Liver (tissue), 9 donors: Measurements from ENCODE around the gene DPF3. TPM values are rescaled to one million over a fixed set of nuclear protein-coding genes. Genes with fewer than 3 reads are reported as not detected.

ENCODE experiments used
- DNase-seq: peaks from one replicate; pipeline ENCODE4 v3.0.0-alpha.2; 2017; ENCODE audit warnings: low spot score
- H3K27ac ChIP-seq, 2 donors: one replicate each; pipeline ENCODE4 v1.7.0; 2013; ENCODE audit warnings: inconsistent platforms in 2 of 2, low read length in 2 of 2, control low read depth in 1 of 2, low read depth in 1 of 2, mild to moderate bottlenecking in 1 of 2
- H3K27me3 ChIP-seq, 4 donors: one replicate each; pipeline versions ENCODE4 v1.6.1 to v1.7.0; 2013; ENCODE audit warnings: low read length in 3 of 4, inconsistent platforms in 1 of 4, mild to moderate bottlenecking in 1 of 4, moderate library complexity in 1 of 4; ENCODE audit not compliant: control insufficient read depth in 4 of 4, insufficient read depth in 4 of 4
- H3K36me3 ChIP-seq, 4 donors: one replicate each; pipeline versions ENCODE4 v1.6.1 to v1.7.0; 2013; ENCODE audit warnings: low read length in 3 of 4, mild to moderate bottlenecking in 3 of 4, low read depth in 1 of 4, moderate library complexity in 1 of 4; ENCODE audit not compliant: control insufficient read depth in 4 of 4, insufficient read depth in 3 of 4
- H3K4me1 ChIP-seq, 4 donors: one replicate each; pipeline versions ENCODE4 v1.6.1 to v1.7.0; 2013; ENCODE audit warnings: low read length in 3 of 4, mild to moderate bottlenecking in 3 of 4, moderate library complexity in 1 of 4; ENCODE audit not compliant: control insufficient read depth in 4 of 4, insufficient read depth in 4 of 4
- H3K4me3 ChIP-seq, 3 donors: one replicate each; pipeline versions ENCODE4 v1.6.1 to v1.7.0; 2013; ENCODE audit warnings: low read length in 3 of 3, control low read depth in 1 of 3, low read depth in 1 of 3, mild to moderate bottlenecking in 1 of 3
- H3K9ac ChIP-seq, 2 donors: one replicate each; pipeline ENCODE4 v1.7.0; 2013; ENCODE audit warnings: low read length in 2 of 2, mild to moderate bottlenecking in 2 of 2, moderate library complexity in 2 of 2, control low read depth in 1 of 2, low read depth in 1 of 2
- H3K9me3 ChIP-seq, 4 donors: one replicate each; pipeline versions ENCODE4 v1.6.1 to v1.7.0; 2013; ENCODE audit warnings: low read length in 3 of 4; ENCODE audit not compliant: control insufficient read depth in 4 of 4
- EGR1 ChIP-seq, 2 donors: IDR thresholded peaks; 2 replicates each; pipeline ENCODE4 v1.6.1; 2016 to 2018; ENCODE audit warnings: antibody characterized with exemption in 2 of 2, low read depth in 2 of 2
- FOXA1 ChIP-seq: IDR thresholded peaks from 2 replicates; pipeline ENCODE4 v1.6.1; 2016; ENCODE audit warnings: antibody characterized with exemption
- FOXA2 ChIP-seq: IDR thresholded peaks from 2 replicates; pipeline ENCODE4 v1.6.1; 2016; ENCODE audit warnings: antibody characterized with exemption
- GABPA ChIP-seq, 2 donors: IDR thresholded peaks in 1 of 2; conservative IDR thresholded peaks in 1 of 2; 2 replicates each; pipeline ENCODE4 v1.6.1; 2016; ENCODE audit warnings: antibody characterized with exemption in 2 of 2, mild to moderate bottlenecking in 1 of 2, moderate library complexity in 1 of 2
- HNF4A ChIP-seq, 2 donors: conservative IDR thresholded peaks; 2 replicates each; pipeline ENCODE4 v1.6.1; 2016; ENCODE audit warnings: antibody characterized with exemption in 2 of 2, mild to moderate bottlenecking in 2 of 2
- HNF4G ChIP-seq: IDR thresholded peaks from 2 replicates; pipeline ENCODE4 v1.6.1; 2016; ENCODE audit warnings: antibody characterized with exemption
- NR2F2 ChIP-seq: IDR thresholded peaks from 2 replicates; pipeline ENCODE4 v1.6.1; 2016; ENCODE audit warnings: antibody characterized with exemption
- RXRA ChIP-seq, 2 donors: IDR thresholded peaks; 2 replicates each; pipeline ENCODE4 v1.6.1; 2017 to 2018; ENCODE audit warnings: antibody characterized with exemption in 2 of 2, mild to moderate bottlenecking in 1 of 2
- TAF1 ChIP-seq: conservative IDR thresholded peaks from 2 replicates; pipeline ENCODE4 v1.6.1; 2016; ENCODE audit warnings: antibody characterized with exemption, mild to moderate bottlenecking
- YY1 ChIP-seq: IDR thresholded peaks from 2 replicates; pipeline ENCODE4 v1.6.1; 2016; ENCODE audit warnings: antibody characterized with exemption, mild to moderate bottlenecking
- WGBS: extraction: QIAGEN DNeasy Blood & Tissue Kit; methylation state at CpG from one replicate; pipeline ENCODE4 v1.1.7; 2013; 5-methylcytosine and 5-hydroxymethylcytosine counted together
- polyA plus RNA-seq, 2 donors: library from polyadenylated mRNA; stranded (reverse) in 1 of 2; unstranded in 1 of 2; fragments of 200-250 nt in 1 of 2; fragments of >200 nt in 1 of 2; fragmentation: Nextera tagmentation in 1 of 2; extraction: Ambion mirVana in 1 of 2; gene quantifications; one replicate each; pipeline versions ENCODE4 v1.2.1 to v1.2.3, GENCODE V29; 2013 to 2015
- total RNA-seq, 2 donors: library from RNA; depleted of rRNA; stranded (reverse); fragments of >200 nt; gene quantifications; one replicate each; pipeline ENCODE4 v1.2.3, GENCODE V29; 2014
- TF ChIP-seq, protein P1 (sequence below): IDR thresholded peaks from 2 replicates; pipeline ENCODE4 v1.6.1; 2016; ENCODE audit warnings: antibody characterized with exemption
- TF ChIP-seq, protein P2 (sequence below): fragments of 150-350 bp; IDR thresholded peaks from 2 replicates; pipeline ENCODE4 v1.5.1; 2017; ENCODE audit warnings: improper control_type of control experiment, low read depth, low read length; ENCODE audit not compliant: missing input control
- TF ChIP-seq, protein P3 (sequence below): IDR thresholded peaks from 2 replicates; pipeline ENCODE4 v1.6.1; 2016; ENCODE audit warnings: antibody characterized with exemption
- TF ChIP-seq, protein P4 (sequence below): IDR thresholded peaks from 2 replicates; pipeline ENCODE4 v1.6.1; 2016; ENCODE audit warnings: antibody characterized with exemption, mild to moderate bottlenecking
- donor health status: healthy.
- donor health status: healthy.
- donor health status: healthy.
- donor health status: healthy.
- donor health status: healthy.

Gene DPF3
- total and polyA plus RNA-seq, 4 donors = 1.1 to 23.2 (median 2.5) TPM

DNA sequence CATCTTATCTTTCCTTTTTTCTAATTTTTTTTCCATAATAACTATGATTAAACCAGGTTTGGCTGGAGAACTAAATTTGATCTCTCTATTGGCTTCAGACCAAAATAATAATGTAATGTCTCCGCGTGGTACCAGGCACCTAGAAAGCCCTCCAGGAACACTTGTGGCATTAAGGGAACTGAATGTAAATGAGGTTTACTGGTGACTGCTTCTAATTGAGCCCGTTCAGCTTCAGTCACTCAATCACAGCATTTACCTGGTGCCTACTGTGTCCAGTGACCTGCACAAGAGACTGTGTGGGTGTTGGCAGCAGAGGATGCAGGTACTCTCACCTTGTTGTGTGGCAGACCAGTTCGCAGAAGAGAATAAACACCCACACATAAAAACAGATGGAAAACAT, 302.5 kb downstream of the DPF3 start:
- H3K36me3 ChIP-seq = no peaks in the 10 kb centered on the region
- TF ChIP-seq TAF1 = no peak
- no peak for TF ChIP-seq FOXA2
- TF ChIP-seq RXRA (IDR thresholded peaks at IDR 0.05) = no peak
- TF ChIP-seq HNF4G = no peak
- no peak for TF ChIP-seq NR2F2
- H3K4me3 ChIP-seq = no peak overlapping the region
- WGBS = 89% methylated on average over 4 of the region's 4 CpGs
- no peaks in the 10 kb centered on the region for H3K9me3 ChIP-seq
- peaks cover 0 to 11% (median 0%) of the 10 kb centered on the region in 4 donors for H3K4me1 ChIP-seq
- DNase-seq = no peak
- no peak overlapping the region for H3K9ac ChIP-seq
- H3K27ac ChIP-seq = no peak overlapping the region
- no peaks in the 10 kb centered on the region for H3K27me3 ChIP-seq

DNA sequence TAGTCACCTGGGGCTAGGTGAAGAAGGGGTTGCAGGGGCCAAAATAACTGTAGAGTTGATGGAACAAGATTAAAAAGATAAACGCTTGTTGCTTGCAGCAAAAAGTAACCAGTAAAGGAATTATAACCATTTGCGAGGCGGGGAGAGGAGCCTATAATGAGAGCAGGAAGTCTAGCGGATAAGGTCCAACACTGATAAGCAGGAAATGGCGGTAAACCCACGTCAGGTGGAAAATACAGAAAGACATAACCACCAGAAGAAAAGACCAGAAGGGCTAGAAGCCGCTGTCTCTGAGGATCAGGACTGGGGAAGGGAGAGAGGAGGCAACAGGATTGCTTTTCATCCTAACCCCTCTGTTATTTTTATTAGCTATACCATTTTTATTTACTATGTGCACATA, 303.3 kb downstream of the DPF3 start:
- no peaks in the 10 kb centered on the region for H3K36me3 ChIP-seq
- H3K9ac ChIP-seq = no peak overlapping the region
- no peak overlapping the region for H3K4me3 ChIP-seq
- H3K9me3 ChIP-seq = no peaks in the 10 kb centered on the region
- peaks cover 0 to 10% (median 0%) of the 10 kb centered on the region in 4 donors for H3K4me1 ChIP-seq
- H3K27ac ChIP-seq = no peak overlapping the region
- no peaks in the 10 kb centered on the region for H3K27me3 ChIP-seq
- no peak for DNase-seq
- WGBS = 70% methylated on average over 7 of the region's 7 CpGs
- TF ChIP-seq YY1 = no peak

DNA sequence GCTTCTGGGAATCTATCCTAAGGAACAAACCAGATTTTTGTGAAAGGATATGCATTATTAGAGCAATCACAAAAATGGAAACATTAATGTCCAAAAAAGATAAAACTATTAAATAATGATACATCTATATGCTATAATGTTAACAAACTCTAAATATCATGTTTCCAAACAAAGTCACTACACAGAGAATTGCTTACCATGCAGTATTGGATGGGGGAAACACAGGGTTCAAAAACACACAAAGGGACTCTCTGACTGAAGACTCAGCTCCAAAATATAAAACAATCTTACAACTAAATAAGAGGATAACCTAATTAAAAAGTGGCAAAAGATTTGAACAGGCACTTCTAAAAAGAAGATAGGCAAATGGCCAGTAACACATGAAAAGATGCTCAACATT, 304.2 kb downstream of the DPF3 start:
- Histone ChIP-seq H3K27me3 (no peaks in the 10 kb centered on the region), H3K4me1 (peaks cover 0 to under 1% (median 0%) of the 10 kb centered on the region in 4 donors), H3K36me3 (no peaks in the 10 kb centered on the region), H3K27ac (no peak overlapping the region), H3K9me3 (no peaks in the 10 kb centered on the region), H3K9ac (no peak overlapping the region), H3K4me3 (no peak overlapping the region)
- DNase-seq = no peak
- TF ChIP-seq, protein P1, sequence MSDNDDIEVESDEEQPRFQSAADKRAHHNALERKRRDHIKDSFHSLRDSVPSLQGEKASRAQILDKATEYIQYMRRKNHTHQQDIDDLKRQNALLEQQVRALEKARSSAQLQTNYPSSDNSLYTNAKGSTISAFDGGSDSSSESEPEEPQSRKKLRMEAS = no peak
- TF ChIP-seq RXRA (IDR thresholded peaks at IDR 0.05) (no peak), FOXA2 (no peak), TAF1 (no peak), EGR1 (IDR thresholded peaks at IDR 0.05; ENCODE audit: low read depth in 2 of 2) (no peak)
- TF ChIP-seq, protein P2, sequence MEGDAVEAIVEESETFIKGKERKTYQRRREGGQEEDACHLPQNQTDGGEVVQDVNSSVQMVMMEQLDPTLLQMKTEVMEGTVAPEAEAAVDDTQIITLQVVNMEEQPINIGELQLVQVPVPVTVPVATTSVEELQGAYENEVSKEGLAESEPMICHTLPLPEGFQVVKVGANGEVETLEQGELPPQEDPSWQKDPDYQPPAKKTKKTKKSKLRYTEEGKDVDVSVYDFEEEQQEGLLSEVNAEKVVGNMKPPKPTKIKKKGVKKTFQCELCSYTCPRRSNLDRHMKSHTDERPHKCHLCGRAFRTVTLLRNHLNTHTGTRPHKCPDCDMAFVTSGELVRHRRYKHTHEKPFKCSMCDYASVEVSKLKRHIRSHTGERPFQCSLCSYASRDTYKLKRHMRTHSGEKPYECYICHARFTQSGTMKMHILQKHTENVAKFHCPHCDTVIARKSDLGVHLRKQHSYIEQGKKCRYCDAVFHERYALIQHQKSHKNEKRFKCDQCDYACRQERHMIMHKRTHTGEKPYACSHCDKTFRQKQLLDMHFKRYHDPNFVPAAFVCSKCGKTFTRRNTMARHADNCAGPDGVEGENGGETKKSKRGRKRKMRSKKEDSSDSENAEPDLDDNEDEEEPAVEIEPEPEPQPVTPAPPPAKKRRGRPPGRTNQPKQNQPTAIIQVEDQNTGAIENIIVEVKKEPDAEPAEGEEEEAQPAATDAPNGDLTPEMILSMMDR = no peak

DNA sequence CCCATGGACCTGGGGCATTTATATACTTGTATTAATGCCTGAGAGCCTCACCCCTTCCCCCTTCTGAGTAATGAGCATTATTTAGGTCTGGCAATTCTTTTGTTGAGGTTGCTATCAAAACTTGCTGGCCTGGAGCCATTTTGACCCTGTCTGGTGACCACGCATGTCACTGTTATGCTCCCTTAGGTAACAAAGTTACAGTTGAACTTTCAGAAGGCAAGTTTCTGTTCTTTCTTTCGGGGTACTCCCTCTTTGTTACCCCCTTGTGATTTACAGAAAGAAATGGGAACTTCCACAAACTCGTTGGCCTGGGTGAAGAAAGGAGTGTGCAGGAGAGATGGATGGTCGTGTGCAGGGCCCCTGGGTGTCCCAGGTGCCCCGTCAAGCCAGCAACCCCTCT, 305.4 kb downstream of the DPF3 start:
- H3K9me3 ChIP-seq = no peaks in the 10 kb centered on the region
- DNase-seq = no peak
- H3K4me3 ChIP-seq = no peak overlapping the region
- H3K27ac ChIP-seq = no peak overlapping the region
- H3K36me3 ChIP-seq = no peaks in the 10 kb centered on the region
- H3K27me3 ChIP-seq = no peaks in the 10 kb centered on the region
- peaks cover 2 to 6% (median 5%) of the 10 kb centered on the region in 4 donors for H3K4me1 ChIP-seq
- 89% methylated on average over 5 of the region's 5 CpGs for WGBS
- no peak overlapping the region for H3K9ac ChIP-seq
- no peak for TF ChIP-seq GABPA (IDR thresholded peaks at IDR 0.05 in 1 of 2, conservative IDR thresholded peaks at IDR 0.05 in 1 of 2)
- no peak for TF ChIP-seq HNF4A (conservative IDR thresholded peaks at IDR 0.05)
- TF ChIP-seq FOXA1 = no peak
- TF ChIP-seq, protein P2 = no peak
- no peak for TF ChIP-seq YY1
- TF ChIP-seq RXRA (IDR thresholded peaks at IDR 0.05) = no peak
- TF ChIP-seq, protein P3, sequence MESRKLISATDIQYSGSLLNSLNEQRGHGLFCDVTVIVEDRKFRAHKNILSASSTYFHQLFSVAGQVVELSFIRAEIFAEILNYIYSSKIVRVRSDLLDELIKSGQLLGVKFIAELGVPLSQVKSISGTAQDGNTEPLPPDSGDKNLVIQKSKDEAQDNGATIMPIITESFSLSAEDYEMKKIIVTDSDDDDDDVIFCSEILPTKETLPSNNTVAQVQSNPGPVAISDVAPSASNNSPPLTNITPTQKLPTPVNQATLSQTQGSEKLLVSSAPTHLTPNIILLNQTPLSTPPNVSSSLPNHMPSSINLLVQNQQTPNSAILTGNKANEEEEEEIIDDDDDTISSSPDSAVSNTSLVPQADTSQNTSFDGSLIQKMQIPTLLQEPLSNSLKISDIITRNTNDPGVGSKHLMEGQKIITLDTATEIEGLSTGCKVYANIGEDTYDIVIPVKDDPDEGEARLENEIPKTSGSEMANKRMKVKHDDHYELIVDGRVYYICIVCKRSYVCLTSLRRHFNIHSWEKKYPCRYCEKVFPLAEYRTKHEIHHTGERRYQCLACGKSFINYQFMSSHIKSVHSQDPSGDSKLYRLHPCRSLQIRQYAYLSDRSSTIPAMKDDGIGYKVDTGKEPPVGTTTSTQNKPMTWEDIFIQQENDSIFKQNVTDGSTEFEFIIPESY = no peak
- TF ChIP-seq, protein P4, sequence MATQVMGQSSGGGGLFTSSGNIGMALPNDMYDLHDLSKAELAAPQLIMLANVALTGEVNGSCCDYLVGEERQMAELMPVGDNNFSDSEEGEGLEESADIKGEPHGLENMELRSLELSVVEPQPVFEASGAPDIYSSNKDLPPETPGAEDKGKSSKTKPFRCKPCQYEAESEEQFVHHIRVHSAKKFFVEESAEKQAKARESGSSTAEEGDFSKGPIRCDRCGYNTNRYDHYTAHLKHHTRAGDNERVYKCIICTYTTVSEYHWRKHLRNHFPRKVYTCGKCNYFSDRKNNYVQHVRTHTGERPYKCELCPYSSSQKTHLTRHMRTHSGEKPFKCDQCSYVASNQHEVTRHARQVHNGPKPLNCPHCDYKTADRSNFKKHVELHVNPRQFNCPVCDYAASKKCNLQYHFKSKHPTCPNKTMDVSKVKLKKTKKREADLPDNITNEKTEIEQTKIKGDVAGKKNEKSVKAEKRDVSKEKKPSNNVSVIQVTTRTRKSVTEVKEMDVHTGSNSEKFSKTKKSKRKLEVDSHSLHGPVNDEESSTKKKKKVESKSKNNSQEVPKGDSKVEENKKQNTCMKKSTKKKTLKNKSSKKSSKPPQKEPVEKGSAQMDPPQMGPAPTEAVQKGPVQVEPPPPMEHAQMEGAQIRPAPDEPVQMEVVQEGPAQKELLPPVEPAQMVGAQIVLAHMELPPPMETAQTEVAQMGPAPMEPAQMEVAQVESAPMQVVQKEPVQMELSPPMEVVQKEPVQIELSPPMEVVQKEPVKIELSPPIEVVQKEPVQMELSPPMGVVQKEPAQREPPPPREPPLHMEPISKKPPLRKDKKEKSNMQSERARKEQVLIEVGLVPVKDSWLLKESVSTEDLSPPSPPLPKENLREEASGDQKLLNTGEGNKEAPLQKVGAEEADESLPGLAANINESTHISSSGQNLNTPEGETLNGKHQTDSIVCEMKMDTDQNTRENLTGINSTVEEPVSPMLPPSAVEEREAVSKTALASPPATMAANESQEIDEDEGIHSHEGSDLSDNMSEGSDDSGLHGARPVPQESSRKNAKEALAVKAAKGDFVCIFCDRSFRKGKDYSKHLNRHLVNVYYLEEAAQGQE = no peak
